GM21737 (cell line): ENCODE results near the gene LRRC8C.
"Not testable (repeated sequence)": the region's sequence is repeated elsewhere in the genome, so short reads cannot be mapped to it uniquely, and the experiment has no call there.

ENCODE experiments used
- ATAC-seq: cut with Tn5 transposase; IDR thresholded peaks from one replicate; pipeline ENCODE4 v1.9.1; 2021; ENCODE audit warnings: mild to moderate bottlenecking, moderate library complexity; ENCODE audit not compliant: unreplicated experiment

Gene LRRC8C

GRCh38 chr1:89701746-89702241, 68.9 kb downstream of the LRRC8C start:
- ATAC-seq: no peak

- ATAC-seq: no peak
Measured at GRCh38 chr1:89702520-89703045, 69.7 kb downstream of the LRRC8C start.

GRCh38 chr1:89703469-89703868, 70.5 kb downstream of the LRRC8C start:
- no peak for ATAC-seq

GRCh38 chr1:89704014-89704413, 71.1 kb downstream of the LRRC8C start:
- no peak for ATAC-seq

GRCh38 chr1:89704885-89705284, 72.0 kb downstream of the LRRC8C start:
- ATAC-seq: not testable (repeated sequence)

- ATAC-seq: no peak
Measured at GRCh38 chr1:89705901-89706699, 73.2 kb downstream of the LRRC8C start.

GRCh38 chr1:89706700-89707012, 73.7 kb downstream of the LRRC8C start:
- ATAC-seq: no peak

- ATAC-seq: no peak
Measured at GRCh38 chr1:89708751-89709375, 75.9 kb downstream of the LRRC8C start.

- no peak for ATAC-seq
Measured at GRCh38 chr1:89710498-89711139, 77.7 kb downstream of the LRRC8C start.

- no peak for ATAC-seq
Measured at GRCh38 chr1:89711140-89711778, 78.3 kb downstream of the LRRC8C start.

GRCh38 chr1:89712420-89712819, 79.5 kb downstream of the LRRC8C start:
- no peak for ATAC-seq

- no peak for ATAC-seq
Measured at GRCh38 chr1:89715677-89716076, 82.8 kb downstream of the LRRC8C start.

GRCh38 chr1:89719502-89720306, 86.8 kb downstream of the LRRC8C start:
- peak; percentile 91 for ATAC-seq

- ATAC-seq: no peak
Measured at GRCh38 chr1:89720839-89721238, 87.9 kb downstream of the LRRC8C start.

- no peak for ATAC-seq
Measured at GRCh38 chr1:89721351-89721750, 88.4 kb downstream of the LRRC8C start.

- no peak for ATAC-seq
Measured at GRCh38 chr1:89723144-89723543, 90.2 kb downstream of the LRRC8C start.

GRCh38 chr1:89723863-89724262, 90.9 kb downstream of the LRRC8C start:
- no peak for ATAC-seq

GRCh38 chr1:89724369-89725010, 91.6 kb downstream of the LRRC8C start:
- peak; percentile 75 for ATAC-seq

GRCh38 chr1:89725011-89725370, 92.1 kb downstream of the LRRC8C start:
- no peak for ATAC-seq

GRCh38 chr1:89725631-89726030, 92.7 kb downstream of the LRRC8C start:
- ATAC-seq: no peak
